GM13977 (cell line): ENCODE measurements around the gene CABLES1.

Experiments used
- DNase-seq: peaks from one replicate; pipeline ENCODE4 v3.0.0; 2012; ENCODE audit warnings: low spot score
- in situ Hi-C: fragments of 300-500 bp; cut with MboI; formaldehyde crosslinking; loops from one replicate; pipeline ENCODE4 v1.12.0; 2022; ENCODE audit warnings: low sequenced_read_pairs, low pct_unique_long_range_greater_than_20kb, mixed read lengths, inconsistent platforms; ENCODE audit not compliant: unreplicated experiment
- TF ChIP-seq, protein P1 (sequence below): IDR thresholded peaks from 2 replicates; pipeline ENCODE4 v1.5.1; 2012; ENCODE audit warnings: mild to moderate bottlenecking, control low read depth; ENCODE audit not compliant: insufficient read depth; ENCODE audit errors: extremely low read depth, missing control alignments

CABLES1 gene

GRCh38 chr18:23231340-23232021, 96.2 kb downstream of the CABLES1 start:
- in situ Hi-C loops, result no loop called here
- TF ChIP-seq, protein P1, sequence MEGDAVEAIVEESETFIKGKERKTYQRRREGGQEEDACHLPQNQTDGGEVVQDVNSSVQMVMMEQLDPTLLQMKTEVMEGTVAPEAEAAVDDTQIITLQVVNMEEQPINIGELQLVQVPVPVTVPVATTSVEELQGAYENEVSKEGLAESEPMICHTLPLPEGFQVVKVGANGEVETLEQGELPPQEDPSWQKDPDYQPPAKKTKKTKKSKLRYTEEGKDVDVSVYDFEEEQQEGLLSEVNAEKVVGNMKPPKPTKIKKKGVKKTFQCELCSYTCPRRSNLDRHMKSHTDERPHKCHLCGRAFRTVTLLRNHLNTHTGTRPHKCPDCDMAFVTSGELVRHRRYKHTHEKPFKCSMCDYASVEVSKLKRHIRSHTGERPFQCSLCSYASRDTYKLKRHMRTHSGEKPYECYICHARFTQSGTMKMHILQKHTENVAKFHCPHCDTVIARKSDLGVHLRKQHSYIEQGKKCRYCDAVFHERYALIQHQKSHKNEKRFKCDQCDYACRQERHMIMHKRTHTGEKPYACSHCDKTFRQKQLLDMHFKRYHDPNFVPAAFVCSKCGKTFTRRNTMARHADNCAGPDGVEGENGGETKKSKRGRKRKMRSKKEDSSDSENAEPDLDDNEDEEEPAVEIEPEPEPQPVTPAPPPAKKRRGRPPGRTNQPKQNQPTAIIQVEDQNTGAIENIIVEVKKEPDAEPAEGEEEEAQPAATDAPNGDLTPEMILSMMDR, result no peak
- DNase-seq, result peak; percentile 84

DNA sequence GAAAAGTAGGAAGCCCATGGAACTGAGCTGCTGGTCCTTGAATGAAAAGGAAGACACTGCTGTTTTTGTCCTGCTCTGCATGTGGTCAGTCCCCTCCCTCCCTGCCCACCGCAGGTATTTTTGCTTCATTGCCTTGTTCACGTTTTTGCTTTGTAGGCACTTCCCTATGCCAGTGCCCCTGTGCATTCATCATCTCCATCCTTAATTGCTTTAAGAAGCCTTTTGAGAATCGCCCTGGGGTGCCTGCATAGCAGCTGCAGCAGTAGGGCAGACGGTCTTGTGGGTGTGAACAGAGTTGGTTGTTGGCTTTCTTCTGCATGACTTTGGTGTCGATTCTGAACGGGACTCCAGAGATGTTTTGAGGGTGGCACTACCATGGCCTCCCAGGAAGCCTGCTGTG, 97.0 kb downstream of the CABLES1 start:
- TF ChIP-seq, protein P1, result no peak
- no peak for DNase-seq

DNA sequence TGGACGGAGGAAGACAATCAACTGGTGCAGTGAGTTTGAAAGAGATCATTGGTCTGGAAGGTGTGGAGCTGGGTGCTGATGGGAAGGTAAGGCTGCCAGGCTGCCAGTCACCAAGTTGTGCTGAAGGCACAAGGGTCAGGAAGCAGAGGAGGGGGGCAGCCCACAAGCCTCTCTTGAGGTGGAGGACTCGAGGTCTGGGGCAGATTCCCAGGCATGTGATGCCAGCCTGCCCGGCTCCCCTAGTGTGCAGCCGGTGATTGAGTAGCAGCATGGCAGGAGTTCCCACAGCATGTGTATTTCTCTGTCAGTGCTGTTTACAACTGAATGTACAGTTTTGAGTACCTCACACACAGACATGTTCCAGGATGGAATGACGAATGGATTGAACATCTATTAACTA, 99.3 kb downstream of the CABLES1 start:
- in situ Hi-C loops, result no loop called here
- no peak for DNase-seq
- TF ChIP-seq, protein P1, result no peak

More for the DNA sequence above, 97.0 kb downstream of the CABLES1 start:
- in situ Hi-C loops, result no loop called here

DNA sequence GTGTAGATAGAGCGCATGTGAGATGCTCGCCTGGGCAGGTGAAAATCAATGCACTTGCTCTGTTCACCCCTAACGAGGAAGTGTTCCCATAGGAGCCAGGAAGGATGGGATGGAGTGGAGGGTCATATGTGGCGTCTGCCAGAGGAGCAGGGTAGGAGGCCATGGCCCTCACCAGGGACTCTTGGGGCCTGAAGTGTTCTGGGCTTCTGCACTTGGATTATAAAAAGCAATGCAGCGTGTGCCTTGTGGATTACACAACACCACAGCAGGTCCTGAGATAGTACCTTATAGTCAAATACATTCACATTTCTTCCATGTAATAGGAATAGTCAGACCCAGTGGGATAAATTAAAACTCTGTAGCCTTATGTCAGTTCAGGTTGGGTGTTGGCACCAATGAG, 100.1 kb downstream of the CABLES1 start:
- in situ Hi-C loops, result no loop called here
- TF ChIP-seq, protein P1, result no peak
- no peak for DNase-seq

DNA sequence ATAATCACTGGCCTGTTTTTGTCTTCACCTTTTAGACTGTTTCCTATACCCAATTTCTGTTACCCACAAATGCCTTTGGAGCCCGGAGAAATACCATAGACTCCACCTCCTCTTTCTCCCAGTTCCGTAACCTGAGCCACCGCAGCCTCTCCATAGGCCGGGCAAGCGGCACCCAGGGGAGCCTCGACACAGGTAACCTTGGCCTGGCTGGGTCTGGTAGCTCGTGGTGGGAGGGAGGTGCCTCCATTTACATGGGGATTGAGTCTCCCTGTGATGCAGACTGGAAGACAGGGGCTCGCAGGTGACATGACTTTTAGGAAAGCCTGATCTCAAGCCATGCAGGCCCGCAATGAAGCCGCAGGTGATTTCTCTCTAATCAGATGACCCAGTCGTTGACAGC, 100.6 kb downstream of the CABLES1 start:
- in situ Hi-C loops, result no loop called here
- no peak for DNase-seq

GRCh38 chr18:23236876-23237468, 101.7 kb downstream of the CABLES1 start:
- TF ChIP-seq, protein P1, result peak; percentile 9
- in situ Hi-C loops, result no loop called here
- no peak for DNase-seq

More for the DNA sequence above, 100.6 kb downstream of the CABLES1 start:
- TF ChIP-seq, protein P1, result no peak
